Cardiac muscle cell (in vitro differentiated cells and primary cell): ENCODE results near the gene CIRBP. TPM values are rescaled to one million over a fixed set of nuclear protein-coding genes. Genes with fewer than 3 reads are reported as not detected.

Experiments used
- DNase-seq, 2 donors: peaks; one replicate each; pipeline versions ENCODE4 v3.0.0 to v3.0.0-alpha.2; 2010 to 2017; ENCODE audit warnings: low read depth in 1 of 2, low spot score in 1 of 2
- H3K27ac ChIP-seq: fragments of 200-600 bp; sonication (generic); 2 replicates; pipeline ENCODE4 v1.5.1; 2016
- H3K27me3 ChIP-seq: fragments of 200-600 bp; sonication (generic); 2 replicates; pipeline ENCODE4 v1.6.0; 2016; ENCODE audit warnings: control low read depth
- H3K36me3 ChIP-seq: fragments of 200-600 bp; sonication (generic); 2 replicates; pipeline ENCODE4 v1.5.1; 2016; ENCODE audit warnings: control low read depth
- H3K4me1 ChIP-seq: fragments of 200-600 bp; sonication (generic); 2 replicates; pipeline ENCODE4 v1.8.1; 2017; ENCODE audit warnings: low read depth, mild to moderate bottlenecking, mixed run types
- H3K4me3 ChIP-seq: fragments of 200-600 bp; sonication (generic); 2 replicates; pipeline ENCODE4 v1.5.1; 2016; ENCODE audit warnings: mild to moderate bottlenecking
- H3K9me3 ChIP-seq: fragments of 200-600 bp; sonication (generic); 2 replicates; pipeline ENCODE4 v1.5.1; 2017; ENCODE audit warnings: low read depth, mild to moderate bottlenecking, control low read depth
- polyA plus RNA-seq: library from polyadenylated mRNA; unstranded; fragments of >200 nt; fragmentation: Nextera tagmentation; extraction: Ambion mirVana; gene quantifications from 2 replicates; pipeline ENCODE4 v1.2.1, GENCODE V29; 2016
- total RNA-seq: library from RNA; depleted of rRNA; stranded (reverse); fragments of >200 nt; gene quantifications from 2 replicates; pipeline ENCODE4 v1.2.3, GENCODE V29; 2016
- TF ChIP-seq, protein P1 (sequence below): IDR thresholded peaks from 2 replicates; pipeline ENCODE4 v1.5.1; 2012; ENCODE audit warnings: low read depth, mild to moderate bottlenecking, low read length

CIRBP gene
- total and polyA plus RNA-seq, 2 experiments from 2014 or later = 716 to 2,236 TPM

DNA sequence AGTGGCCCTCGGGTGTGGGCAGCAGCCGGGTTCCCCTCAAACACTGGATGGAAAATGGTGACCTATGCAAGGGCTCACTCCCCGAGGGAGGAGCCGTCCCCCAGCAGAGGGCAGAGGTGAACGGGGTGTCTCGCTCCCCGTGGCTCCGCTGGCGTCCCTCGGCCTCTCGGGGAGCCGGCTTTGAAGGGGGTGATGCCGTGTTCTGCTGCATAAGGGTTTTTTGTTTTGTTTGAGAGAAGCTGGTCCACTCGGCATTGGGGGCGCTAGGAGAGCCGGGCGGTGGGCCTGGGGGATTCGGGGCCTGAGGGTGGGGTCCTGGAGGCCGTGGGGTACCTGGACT lies 20.5 kb downstream of the CIRBP start:
- Histone ChIP-seq H3K27ac (no peak overlapping the region), H3K4me3 (no peak overlapping the region), H3K9me3 (no peaks in the 10 kb centered on the region), H3K27me3 (no peaks in the 10 kb centered on the region), H3K4me1 (no peaks in the 10 kb centered on the region), H3K36me3 (no peaks in the 10 kb centered on the region)
- TF ChIP-seq, protein P1, sequence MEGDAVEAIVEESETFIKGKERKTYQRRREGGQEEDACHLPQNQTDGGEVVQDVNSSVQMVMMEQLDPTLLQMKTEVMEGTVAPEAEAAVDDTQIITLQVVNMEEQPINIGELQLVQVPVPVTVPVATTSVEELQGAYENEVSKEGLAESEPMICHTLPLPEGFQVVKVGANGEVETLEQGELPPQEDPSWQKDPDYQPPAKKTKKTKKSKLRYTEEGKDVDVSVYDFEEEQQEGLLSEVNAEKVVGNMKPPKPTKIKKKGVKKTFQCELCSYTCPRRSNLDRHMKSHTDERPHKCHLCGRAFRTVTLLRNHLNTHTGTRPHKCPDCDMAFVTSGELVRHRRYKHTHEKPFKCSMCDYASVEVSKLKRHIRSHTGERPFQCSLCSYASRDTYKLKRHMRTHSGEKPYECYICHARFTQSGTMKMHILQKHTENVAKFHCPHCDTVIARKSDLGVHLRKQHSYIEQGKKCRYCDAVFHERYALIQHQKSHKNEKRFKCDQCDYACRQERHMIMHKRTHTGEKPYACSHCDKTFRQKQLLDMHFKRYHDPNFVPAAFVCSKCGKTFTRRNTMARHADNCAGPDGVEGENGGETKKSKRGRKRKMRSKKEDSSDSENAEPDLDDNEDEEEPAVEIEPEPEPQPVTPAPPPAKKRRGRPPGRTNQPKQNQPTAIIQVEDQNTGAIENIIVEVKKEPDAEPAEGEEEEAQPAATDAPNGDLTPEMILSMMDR = no peak
- DNase-seq = no peak

- TF ChIP-seq, protein P1 = no peak
- no peaks in the 10 kb centered on the region for H3K4me1 ChIP-seq
- H3K9me3 ChIP-seq = no peaks in the 10 kb centered on the region
- H3K27me3 ChIP-seq = peaks cover 4% of the 10 kb centered on the region
- H3K27ac ChIP-seq = no peak overlapping the region
- H3K36me3 ChIP-seq = no peaks in the 10 kb centered on the region
- no peak for DNase-seq
- H3K4me3 ChIP-seq = no peak overlapping the region
These were observed 21.1 kb downstream of the CIRBP start for GRCh38 chr19:1290196-1290702.

- TF ChIP-seq, protein P1 = no peak
- Histone ChIP-seq H3K9me3 (no peaks in the 10 kb centered on the region), H3K4me3 (no peak overlapping the region), H3K4me1 (no peaks in the 10 kb centered on the region), H3K27me3 (peaks cover 6% of the 10 kb centered on the region), H3K36me3 (no peaks in the 10 kb centered on the region), H3K27ac (no peak overlapping the region)
- DNase-seq = no peak
These were observed 21.8 kb downstream of the CIRBP start for GRCh38 chr19:1290703-1291651.

- TF ChIP-seq, protein P1 = no peak
- Histone ChIP-seq H3K27me3 (peaks cover 6% of the 10 kb centered on the region), H3K27ac (no peak overlapping the region), H3K4me3 (no peak overlapping the region), H3K9me3 (no peaks in the 10 kb centered on the region), H3K36me3 (no peaks in the 10 kb centered on the region), H3K4me1 (no peaks in the 10 kb centered on the region)
- DNase-seq = no peak
These were observed 22.8 kb downstream of the CIRBP start for GRCh38 chr19:1291761-1292418.

- Histone ChIP-seq H3K36me3 (no peaks in the 10 kb centered on the region), H3K4me1 (no peaks in the 10 kb centered on the region), H3K4me3 (no peak overlapping the region), H3K27ac (no peak overlapping the region), H3K27me3 (peaks cover 6% of the 10 kb centered on the region), H3K9me3 (no peaks in the 10 kb centered on the region)
- no peak for DNase-seq
- TF ChIP-seq, protein P1 = no peak
These were observed 23.5 kb downstream of the CIRBP start for GRCh38 chr19:1292419-1293151.
